HG02938 (cell line): ENCODE data around the gene ZNF525.
"Not testable (repeated sequence)": the region's sequence is repeated elsewhere in the genome, so short reads cannot be mapped to it uniquely, and the experiment has no call there.

Source experiments
- ATAC-seq: cut with Tn5 transposase; IDR thresholded peaks from one replicate; pipeline ENCODE4 v1.9.1; 2021; ENCODE audit warnings: mild to moderate bottlenecking, moderate library complexity; ENCODE audit not compliant: unreplicated experiment

Gene ZNF525

DNA sequence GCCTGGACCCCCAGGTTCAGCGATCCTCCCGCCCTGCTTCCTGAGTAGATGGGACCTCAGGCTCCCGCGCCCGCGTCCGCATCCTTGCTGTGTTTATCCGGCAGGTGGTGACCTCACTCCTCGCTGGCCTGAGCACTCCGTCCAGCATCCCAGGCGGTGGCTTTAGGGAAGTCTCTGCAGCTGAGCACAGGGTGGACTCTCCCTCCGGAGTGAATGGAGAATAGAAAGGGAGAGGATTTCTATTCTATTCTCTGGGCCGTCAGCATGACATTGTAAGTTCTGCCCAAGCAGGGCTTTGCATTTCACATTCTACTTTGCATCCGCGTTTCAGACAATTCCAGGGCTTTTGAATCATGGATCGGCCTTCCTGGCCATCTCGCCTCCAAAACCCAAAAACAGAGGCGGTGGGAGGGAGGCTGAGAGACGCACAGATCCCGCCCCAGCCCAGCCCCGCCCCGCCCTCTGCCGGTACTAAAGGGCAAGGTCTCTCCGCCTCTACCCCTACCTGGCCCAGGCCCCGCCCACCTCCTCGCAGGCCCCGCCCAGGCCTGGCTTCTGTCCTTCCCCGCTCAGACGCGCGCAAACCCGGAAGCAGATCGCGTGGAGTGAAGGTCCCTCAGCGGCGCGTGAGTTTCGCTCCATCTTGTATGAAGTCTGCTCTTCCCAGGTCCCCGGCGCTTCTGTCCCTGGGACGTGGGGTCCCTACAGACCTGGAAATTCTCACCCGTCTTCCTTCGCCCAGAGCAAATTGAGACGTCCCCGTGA lies at the start of gene ZNF525:
TSS of gene ZNF525 (plus strand) at position 572 of the 765 bp plus-strand sequence. CDS start 6,577 bp downstream, outside the sequence.
- peak; percentile 99 for ATAC-seq

DNA sequence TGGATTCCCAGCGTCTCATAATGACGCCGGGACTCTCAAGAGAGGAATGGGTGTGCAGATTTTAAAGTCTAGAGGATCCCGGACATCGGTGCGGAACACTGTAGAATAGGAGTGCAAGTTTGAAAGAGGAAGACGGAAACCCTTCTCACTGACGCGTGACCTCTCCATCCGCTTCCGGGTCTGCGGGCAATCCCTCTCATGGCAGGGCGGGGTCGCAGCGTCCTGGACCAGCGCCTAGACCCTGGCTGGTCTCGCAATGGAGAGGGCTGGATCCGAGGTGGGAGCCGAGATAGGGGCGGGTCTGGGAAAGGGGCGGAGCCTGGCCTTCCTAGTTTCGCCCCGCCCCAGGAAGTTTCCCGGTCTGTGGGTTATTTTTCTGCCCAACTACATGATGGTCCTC lies 36.5 kb upstream of the ZNF525 start:
- ATAC-seq = no peak

DNA sequence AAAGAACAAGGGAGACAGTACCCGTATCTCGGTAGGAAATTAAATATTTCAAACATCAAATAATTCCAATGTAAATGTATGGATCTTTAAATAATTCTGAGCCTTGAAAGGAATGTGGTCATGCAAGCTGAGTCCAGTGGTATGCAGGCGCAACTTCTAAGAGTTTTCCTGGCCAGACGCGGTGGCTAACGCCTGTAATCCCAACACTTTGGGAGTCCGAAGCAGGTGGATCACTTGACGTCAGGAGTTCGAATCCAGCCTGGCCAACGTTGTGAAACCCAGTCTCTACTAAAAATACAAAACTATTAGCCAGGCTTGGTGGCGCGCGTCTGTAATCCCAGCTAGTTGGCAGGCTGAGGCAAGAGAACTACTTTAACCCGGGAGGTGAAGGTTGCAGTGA lies 33.0 kb upstream of the ZNF525 start:
- ATAC-seq = no peak

DNA sequence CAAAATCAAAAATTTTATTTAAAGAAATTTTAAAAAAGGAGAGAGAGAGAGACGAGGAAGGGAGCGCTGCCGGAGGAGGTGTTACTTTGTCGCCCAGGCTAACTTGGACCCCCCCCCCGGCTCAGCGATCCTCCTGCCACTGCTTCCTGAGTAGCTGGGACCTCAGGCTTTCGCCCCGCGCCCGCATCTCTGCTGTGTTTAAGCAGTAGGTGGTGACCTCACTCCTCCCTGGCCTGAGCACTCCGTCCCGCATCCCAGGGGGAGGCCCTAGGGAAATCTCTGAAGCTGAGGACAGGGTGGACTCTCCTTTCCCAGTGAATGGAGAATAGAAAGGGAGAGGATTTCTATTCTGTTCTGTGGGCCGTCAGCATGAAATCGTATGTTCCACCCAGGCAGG lies 32.4 kb upstream of the ZNF525 start:
- ATAC-seq = peak; percentile 10

DNA sequence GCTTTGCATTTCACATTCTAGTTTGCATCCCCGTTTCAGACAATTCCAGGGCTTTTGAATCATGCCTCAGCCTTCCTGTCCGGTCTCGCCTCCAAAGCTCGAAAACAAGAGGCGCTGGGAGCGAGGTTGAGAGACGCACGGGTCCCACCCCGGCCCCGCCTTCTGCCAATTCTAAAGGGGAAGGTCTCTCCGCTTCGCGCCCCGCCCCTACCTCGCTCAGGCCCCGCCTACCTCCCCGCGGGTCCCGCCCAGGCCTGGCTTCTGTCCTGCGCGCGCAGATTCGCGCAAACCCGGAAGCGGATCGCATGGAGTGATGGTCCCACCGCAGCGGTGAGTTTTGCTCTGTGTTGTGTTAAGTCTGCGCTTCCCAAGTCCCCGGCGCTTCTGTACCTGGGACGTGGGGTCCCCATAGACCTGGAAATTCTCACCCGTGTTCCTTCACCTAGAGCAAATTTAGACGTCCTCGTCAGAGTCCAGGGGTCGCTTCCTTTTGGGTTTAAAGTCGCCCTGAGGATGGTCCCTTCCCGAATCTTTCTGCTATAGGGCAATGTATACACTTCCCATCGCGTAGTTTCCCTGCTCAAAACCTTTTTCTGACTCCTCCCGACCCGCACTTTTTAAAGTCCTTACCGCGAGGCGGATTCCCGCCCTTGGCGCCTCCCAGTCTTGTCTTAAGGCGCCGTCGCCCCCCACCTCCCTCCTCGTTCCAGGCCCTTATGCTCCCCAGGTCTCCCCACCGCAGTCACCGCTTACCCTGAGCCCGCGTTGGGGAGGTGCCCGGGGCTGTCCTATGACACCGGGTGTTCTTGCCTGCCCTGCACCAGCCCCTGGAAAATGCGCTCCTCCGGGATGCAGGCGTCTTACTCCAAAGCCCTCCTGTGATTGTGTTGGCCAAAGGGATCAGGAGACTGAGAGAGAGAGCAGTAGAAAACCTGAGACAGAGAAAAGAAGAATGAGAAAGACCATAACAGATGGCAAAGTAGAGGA lies 31.7 kb upstream of the ZNF525 start, which contains the start of gene ZNF845:
TSS of gene ZNF845 (plus strand) at position 287 of the 987 bp plus-strand sequence. CDS start 7,559 bp downstream, outside the sequence.
- peak; percentile 85 for ATAC-seq

DNA sequence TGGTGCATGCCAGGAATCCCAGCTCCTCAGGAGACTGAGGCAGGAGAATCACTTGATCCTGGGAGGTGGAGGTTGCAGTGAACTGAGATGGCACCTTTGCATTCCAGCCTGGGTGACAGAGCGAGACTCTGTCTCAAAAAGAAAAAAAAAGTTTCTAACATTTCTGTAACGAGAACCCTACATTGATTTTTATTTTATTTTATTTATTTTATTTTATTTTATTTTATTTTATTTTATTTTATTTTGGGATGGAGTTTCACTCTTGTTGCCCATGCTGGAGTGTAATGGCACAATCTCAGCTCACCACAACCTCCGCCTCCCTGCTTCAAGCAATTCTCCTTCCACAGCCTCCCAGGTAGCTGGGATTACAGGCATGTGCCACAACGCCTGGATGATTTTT lies 21.1 kb upstream of the ZNF525 start:
- ATAC-seq = not testable (repeated sequence)

DNA sequence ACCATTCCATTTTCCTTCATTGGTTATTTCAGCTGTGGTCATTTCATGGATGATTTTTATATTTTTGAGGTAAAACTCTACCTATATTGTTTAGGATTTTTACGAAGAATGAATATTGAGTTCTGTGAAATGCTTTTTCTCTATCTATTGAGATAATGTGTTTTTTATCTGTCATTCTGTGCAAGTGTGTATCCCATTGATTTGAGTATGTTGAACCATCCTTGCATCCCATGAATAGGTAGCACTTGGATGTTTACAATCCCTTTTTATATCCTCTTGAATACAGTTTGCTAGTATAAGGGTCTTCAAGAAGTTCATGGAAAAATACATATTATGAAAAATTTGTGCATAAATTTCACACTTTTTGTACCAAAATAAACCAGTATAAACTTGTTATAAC lies 9.8 kb upstream of the ZNF525 start:
- ATAC-seq = no peak

DNA sequence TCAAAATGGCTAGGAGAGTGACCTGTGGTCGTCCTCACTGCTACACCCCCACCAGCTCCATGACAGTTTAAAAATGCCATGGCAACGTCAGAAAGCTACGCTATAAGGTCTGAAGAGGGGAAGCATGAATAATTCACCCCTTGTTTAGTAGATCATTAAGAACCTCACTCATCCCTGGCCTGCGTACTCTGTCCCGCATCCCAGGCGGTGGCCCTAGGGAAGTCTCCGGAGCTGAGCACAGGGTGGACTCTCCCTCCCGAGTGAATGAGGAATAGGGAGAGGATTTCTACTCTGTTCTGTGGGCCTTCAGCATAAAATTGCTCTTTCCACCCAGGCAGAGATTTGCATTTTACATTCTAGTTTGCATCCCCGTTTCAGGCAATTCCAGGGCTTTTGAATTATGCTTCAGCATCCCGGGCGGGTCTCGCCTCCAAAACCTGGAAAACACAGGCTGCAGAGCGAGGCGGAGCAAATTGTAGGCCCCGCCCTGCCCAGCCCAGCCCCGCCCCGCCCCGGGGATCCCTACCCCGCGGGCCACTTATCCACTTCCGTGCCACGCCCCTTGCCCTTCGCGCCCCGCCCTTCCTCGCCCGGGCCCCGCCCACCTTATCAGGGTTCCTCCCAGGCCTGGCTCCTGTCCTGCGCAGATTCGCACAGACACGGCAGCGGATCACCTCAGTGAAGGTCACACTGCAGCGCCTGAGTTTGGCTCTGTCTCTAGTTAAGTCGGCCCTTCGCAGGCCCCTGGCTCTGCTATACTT lies 7.5 kb upstream of the ZNF525 start:
- ATAC-seq = no peak

DNA sequence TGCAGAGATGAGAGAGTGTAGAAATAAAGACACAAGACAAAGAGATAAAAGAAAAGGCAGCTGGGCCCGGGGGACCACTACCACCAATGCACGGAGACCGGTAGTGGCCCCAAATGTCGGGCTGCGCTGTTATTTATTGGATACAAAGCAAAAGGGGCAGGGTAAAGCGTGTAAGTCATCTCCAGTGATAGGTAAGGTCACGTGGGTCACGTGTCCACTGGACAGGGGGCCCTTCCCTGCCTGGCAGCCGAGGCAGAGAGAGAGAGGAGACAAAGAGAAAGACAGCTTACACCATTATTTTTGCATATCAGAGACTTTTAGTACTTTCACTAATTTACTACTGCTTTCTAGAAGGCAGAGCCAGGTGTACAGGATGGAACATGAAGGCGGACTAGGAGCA lies 5.4 kb upstream of the ZNF525 start:
- not testable (repeated sequence) for ATAC-seq

DNA sequence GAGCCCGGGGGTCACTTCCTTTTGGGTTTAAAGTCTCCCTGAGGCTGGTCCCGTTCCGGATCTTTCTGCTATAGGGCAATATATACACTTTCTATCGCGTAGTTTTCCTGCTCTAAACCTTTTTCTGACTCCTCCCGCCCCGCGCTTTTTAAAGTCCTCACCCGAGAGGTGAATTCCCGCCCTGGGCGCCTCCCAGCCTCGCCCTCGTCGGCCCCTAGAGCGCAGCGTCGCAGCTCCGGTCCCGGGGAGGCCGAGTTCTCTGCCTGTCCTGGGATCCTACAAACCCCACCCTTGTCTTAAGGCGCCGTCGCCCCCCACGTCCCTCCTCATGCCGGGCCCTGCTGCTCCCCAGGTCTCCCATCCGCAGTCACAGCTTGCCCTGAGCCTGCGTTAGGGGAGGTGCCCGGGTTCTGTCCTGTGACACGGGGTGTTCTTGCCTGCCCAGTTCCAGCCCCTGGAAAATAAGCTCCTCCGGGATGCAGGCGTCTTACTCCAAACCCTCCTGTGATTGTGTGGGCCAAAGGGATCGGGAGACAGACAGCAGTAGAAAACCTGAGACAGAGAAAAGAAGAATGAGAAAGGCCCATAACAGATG lies 491 bp downstream of the ZNF525 start:
- peak; percentile 45 for ATAC-seq

DNA sequence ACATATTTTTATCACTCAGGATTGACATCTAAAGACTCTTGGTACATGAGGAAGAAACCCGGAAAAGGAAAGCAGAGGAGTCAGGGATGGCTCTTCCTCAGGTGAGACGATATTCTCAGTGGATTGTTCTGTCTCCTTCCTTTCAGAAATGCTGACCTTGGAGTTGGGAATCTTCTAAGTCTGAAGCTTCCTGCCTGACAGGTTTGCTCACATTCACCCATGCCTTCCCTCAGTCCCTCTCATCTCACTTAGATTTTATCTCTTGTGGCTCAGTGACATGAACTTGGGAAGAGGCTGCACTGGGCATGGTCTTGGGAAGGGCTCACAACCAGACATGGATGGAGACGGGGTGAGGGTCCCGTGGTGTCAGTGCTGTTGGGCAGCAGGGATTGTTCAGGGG lies 6.7 kb downstream of the ZNF525 start:
- no peak for ATAC-seq

DNA sequence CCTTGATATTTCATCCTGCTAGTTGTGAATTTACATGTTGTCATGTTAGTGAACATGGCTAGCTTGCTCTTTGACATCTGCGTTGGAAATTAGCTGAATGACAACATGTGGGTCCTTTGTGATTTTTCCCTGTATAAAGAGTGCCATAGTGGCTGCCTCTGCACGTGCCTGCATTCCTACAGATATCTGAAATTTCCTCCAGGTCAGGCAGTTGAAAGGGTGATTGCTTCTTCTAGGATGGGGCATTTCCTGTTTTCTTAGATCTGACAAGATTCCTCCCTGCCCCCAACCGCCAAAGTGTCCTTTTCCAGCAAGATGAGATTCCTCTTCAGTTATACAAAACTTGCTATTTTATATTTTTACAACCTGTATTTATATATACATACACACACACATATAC lies 8.8 kb downstream of the ZNF525 start:
- ATAC-seq = no peak

DNA sequence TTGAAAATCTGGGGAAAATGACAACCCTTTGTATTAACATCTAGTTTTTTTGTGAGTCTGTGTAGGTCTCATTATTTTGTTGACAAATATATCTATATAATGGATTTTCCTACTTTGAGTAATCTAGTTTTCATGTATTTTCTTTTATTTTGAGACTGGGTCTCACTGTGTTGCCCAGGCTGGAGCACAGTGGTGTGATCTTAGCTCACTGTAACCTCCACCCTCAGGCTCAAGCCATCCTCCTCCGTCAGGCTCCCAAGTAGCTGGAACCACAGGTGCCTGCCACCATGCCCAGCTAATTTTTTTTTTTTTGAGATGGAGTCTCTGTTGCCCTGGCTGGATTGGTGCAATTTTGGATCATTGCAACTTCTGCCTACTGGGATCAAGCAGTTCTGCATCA lies 9.2 kb downstream of the ZNF525 start:
- no peak for ATAC-seq

DNA sequence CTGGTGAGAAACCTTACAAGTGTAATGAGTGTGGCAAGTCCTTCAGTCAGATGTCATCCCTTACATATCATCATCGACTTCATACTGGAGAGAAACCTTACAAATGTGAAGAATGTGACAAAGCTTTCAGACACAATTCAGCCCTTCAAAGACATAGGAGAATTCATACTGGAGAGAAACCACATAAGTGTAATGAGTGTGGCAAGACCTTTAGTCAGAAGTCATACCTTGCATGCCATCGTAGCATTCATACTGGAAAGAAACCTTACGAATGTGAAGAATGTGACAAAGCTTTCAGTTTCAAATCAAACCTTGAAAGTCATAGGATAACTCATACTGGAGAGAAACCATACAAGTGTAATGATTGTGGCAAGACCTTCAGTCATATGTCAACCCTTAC lies 15.9 kb downstream of the ZNF525 start:
- ATAC-seq = no peak

DNA sequence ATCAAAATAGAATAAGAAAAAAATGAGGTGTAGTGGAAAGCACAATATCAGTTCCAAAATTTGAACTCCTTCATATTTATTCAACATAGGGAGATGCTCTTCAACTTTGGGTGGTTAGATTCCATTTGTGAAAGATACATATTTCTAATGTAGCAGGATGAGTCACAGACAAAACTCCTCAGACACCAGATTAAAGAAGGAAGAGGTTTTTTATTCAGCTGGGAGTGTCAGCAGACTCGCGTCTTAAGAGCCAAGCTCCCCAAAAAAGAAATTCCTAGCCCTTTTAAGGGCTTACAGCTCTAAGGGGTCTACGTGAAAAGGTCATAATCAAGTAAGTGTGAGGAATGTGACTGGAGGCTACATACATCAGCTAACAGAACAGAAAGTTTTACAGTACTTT lies 22.7 kb downstream of the ZNF525 start:
- ATAC-seq = no peak

DNA sequence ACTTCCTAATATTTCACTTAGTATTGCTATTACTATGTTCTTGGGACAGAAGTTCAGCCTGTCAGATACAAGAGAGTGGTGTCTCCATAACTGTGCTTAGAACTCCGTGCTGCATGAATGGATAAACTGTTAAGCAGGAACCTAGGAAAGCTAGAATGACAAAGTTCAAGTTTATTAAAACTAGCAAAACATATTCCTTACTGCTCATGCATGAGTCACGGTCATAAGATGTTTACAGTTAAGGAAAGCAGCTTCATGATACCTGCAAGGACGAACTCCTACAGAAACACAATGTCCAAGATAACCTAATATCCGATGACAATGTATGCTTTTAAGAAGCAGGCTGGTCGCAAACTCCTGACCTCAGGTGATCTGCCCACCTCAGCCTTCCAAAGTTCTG lies 23.4 kb downstream of the ZNF525 start:
- ATAC-seq = no peak

DNA sequence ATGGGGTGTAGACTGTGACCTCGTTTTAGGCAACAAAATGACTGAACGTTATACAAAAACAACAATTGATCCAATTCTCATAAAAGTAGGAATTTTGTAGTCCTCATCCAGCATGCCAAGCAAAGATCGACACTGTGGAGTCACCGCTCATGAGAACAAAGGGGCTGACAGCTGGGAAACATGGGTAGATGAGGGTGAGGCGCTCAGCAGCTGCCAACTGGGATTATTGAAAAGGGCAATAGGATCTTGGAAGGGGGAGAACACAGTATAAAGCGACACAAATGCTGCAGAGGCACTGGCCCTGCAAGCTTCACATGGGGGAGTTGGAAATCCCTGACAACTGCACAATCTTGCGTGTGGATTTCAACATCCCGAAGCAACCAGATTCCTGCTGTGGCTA lies 24.1 kb downstream of the ZNF525 start:
- no peak for ATAC-seq

DNA sequence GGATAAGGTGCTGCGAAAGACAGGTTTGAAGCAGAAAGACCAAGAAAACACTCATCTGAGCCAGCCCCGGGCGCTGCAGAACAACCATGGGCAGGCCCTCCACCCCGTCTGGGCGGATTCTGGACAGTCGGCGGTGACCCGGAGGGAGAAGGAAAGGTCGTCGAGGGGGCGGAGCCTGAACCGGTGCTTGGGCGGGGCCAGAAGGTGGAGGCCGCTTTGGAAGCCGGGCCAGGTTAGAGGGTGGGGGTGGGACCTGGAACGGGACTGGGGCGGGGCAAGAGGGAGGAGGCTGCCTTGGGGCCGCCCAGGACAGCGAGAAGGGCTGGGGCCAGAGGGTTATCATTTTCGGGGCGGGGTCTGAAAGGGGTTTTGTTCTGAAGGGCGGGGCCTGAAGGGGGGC lies 24.5 kb downstream of the ZNF525 start:
- ATAC-seq = no peak

DNA sequence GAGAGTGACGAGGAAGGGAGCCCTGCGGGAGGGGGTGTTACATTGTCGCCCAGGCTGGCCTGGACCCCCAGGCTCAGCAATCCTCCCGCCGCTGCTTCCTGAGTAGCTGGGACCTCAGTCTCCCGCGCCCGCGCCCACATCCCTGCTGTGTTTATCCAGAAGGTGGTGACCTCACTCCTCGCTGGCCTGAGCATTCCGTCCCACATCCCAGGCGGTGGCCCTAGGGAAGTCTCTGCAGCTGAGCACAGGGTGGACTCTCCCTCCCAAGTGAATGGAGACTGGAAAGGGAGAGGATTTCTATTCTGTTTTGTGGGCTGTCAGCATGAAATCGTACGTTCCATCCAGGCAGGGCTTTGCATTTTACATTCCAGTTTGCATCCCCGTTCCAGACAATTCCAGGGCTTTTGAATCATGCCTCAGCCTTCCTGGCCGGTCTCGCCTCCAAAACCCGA lies 29.0 kb downstream of the ZNF525 start:
- ATAC-seq = no peak

DNA sequence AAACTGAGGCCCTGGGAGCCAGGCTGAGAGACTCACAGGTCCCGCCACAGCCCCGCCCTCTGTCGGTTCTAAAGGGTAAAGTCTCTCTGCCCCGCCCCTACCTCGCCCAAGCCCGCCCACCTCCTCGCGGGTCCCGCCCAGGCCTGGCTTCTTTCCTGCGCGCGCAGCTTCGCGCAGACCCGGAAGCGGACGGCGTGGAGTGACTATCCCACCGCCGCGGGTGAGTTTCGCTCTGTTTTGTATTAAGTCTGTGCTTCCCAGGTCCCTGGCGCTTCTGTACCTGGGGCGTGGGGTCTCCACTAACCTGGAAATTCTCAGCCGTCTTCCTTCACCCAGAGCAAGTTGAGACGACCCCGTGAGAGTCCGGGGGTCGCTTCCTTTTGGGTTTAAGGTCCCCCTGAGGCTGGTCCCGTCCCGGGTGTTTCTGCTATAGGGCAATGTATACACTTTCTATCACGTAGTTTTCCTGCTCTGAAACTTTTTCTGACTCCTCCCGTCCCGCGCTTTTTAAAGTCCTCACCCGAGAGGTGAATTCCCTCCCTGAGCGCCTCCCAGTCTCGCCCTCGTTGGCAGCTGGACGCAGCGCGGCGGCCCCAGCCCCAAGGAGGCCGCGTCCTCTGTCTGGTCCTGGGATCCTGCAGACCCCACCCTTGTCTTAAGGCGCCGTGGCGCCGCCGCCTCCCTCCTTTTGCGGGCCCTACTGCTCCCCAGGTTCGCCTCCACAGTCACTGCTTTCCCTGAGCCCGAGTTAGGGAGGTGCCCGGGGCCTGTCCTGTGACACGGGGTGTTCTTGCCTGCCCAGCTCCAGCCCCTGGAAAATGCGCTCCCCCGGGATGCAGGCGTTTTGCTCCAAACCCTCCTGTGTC lies 29.7 kb downstream of the ZNF525 start, which contains the start of gene ZNF765:
TSS of gene ZNF765 (plus strand) at position 176 of the 866 bp plus-strand sequence. CDS start 2,867 bp downstream, outside the sequence.
- ATAC-seq = peak; percentile 83
